ENCODE measurements around the gene PTPRE.

PTPRE gene

DNA sequence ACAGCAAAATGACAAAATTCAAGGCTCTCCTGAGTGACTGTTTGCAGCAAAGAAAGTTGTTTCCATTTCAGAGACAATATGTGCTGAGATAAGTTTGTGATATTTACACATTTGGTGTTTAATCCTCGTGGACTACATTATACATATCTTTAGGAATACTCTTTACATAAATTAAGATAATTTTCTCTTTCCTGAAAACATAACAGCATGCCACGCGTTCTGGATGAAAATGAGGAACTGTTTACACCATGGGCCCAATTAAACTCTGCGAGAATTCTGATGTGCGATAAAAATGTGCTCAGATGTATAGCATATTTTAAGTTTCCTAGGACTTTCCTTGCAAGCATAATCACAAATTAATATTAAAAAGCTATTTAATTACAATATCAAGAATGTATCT is 26.4 kb downstream of the PTPRE start:
- DNase-seq (ENCODE audit: low read depth) = no peak
- H3K4me3 ChIP-seq (ENCODE audit: low read depth, low read length) = no peak overlapping the region
- TF ChIP-seq, protein P1, sequence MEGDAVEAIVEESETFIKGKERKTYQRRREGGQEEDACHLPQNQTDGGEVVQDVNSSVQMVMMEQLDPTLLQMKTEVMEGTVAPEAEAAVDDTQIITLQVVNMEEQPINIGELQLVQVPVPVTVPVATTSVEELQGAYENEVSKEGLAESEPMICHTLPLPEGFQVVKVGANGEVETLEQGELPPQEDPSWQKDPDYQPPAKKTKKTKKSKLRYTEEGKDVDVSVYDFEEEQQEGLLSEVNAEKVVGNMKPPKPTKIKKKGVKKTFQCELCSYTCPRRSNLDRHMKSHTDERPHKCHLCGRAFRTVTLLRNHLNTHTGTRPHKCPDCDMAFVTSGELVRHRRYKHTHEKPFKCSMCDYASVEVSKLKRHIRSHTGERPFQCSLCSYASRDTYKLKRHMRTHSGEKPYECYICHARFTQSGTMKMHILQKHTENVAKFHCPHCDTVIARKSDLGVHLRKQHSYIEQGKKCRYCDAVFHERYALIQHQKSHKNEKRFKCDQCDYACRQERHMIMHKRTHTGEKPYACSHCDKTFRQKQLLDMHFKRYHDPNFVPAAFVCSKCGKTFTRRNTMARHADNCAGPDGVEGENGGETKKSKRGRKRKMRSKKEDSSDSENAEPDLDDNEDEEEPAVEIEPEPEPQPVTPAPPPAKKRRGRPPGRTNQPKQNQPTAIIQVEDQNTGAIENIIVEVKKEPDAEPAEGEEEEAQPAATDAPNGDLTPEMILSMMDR (IDR thresholded peaks at IDR 0.05; ENCODE audit: low read depth, low read length, missing control alignments) = no peak
- in situ Hi-C loops (cut with HindIII; ENCODE audit: low sequenced_read_pairs) = no loop called here

DNA sequence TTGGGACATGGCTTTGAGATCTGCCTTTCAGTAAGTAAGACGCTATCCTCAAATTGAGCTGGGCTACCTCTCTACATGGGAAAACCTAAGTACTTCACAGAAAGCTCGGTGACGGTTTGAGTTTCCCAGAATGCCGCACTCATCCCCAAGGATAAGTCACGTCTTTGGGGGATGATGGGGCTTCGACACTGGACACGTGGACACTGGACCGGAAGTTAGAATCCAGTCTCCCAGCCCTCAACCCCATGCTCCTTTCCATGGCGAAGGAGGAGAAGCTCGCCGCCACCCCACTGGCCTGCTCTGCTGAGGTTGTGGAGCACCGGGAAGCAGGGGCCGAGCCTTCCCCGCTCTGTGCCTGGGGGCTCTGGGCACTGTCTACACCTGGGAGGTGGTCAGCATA is 27.5 kb downstream of the PTPRE start:
- in situ Hi-C loops (cut with HindIII; ENCODE audit: low sequenced_read_pairs) = no loop called here
- DNase-seq (ENCODE audit: low read depth) = no peak
- TF ChIP-seq, protein P1 (IDR thresholded peaks at IDR 0.05; ENCODE audit: low read depth, low read length, missing control alignments) = no peak

DNA sequence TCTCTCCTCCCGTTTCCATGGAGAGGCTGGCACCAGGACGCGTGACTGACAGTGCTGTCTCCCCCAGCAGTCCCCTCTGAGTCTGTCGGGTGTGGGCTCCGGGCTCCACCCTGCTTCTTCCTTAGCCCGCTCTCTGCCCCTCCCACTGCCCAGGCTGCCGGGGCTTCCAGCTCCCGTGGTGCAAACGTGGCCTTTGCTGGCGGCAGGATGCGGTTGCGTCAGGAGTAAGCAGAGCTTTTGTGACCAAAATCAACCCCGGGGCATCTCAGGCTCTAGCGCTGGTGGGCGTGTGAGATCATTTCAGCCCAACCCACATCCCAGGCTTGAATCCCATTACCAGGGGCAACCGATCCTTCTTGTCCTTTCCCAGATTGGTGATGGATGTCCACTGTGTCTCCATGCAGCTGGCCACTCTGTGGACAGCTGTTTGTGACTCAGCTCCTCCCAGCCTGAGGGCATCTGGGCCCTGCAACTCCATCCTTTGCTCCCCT is 28.2 kb downstream of the PTPRE start:
- no peak for DNase-seq (ENCODE audit: low read depth)
- in situ Hi-C loops (cut with HindIII; ENCODE audit: low sequenced_read_pairs) = no loop called here
- TF ChIP-seq, protein P1 (IDR thresholded peaks at IDR 0.05; ENCODE audit: low read depth, low read length, missing control alignments) = no peak
- no peak overlapping the region for H3K4me3 ChIP-seq (ENCODE audit: low read depth, low read length)

More for the DNA sequence above, 27.5 kb downstream of the PTPRE start:
- H3K4me3 ChIP-seq (ENCODE audit: low read depth, low read length) = no peak overlapping the region

DNA sequence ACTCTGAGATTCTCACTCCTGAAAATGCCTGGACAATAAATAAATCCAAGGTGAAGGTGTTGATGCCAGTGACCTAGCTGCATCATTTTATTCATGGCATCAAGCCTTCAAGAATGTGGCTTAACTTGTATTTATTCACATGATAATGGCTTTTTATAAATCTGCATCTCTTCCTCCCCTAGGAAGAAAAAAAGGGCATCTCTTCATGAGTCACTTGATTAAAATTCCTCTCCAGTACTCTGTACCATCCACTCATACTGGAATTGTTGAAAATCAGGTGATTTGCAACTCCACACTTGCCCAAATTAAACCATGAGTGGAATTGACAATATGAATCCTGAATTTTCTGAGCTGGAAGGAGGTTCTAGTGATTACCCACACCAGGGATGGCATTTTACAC is 30.2 kb downstream of the PTPRE start:
- TF ChIP-seq, protein P1 (IDR thresholded peaks at IDR 0.05; ENCODE audit: low read depth, low read length, missing control alignments) = no peak
- DNase-seq (ENCODE audit: low read depth) = no peak
- no peak overlapping the region for H3K4me3 ChIP-seq (ENCODE audit: low read depth, low read length)
- in situ Hi-C loops (cut with HindIII; ENCODE audit: low sequenced_read_pairs) = no loop called here

DNA sequence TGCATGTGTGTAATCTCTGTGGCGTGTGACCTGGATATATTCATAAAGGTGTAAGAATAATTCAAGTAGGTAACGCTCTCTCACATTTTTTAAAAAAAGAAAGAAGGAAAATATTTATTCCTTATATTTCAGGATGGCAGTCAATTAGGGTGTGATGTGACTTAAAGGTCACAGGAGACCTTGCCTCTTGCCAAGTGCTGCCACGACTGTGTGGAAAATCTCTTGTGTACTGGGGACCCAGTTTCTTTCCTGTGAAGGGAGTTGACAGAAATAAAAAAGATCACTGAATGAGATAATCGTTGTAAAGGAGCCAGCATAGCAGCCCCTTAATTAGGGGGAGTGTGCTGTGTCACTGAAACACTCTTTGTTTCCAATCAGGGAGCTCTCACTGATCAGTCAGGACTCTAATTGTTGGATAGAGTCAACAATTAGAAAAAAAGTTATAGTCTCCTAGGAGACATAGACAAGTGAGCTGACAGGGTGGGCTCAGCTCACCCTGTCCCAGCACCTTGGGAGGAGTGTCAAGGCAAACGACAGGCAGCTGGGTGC is 31.1 kb downstream of the PTPRE start:
- in situ Hi-C loops (cut with HindIII; ENCODE audit: low sequenced_read_pairs) = no loop called here
- TF ChIP-seq, protein P1 (IDR thresholded peaks at IDR 0.05; ENCODE audit: low read depth, low read length, missing control alignments) = no peak
- no peak for DNase-seq (ENCODE audit: low read depth)
- H3K4me3 ChIP-seq (ENCODE audit: low read depth, low read length) = no peak overlapping the region

DNA sequence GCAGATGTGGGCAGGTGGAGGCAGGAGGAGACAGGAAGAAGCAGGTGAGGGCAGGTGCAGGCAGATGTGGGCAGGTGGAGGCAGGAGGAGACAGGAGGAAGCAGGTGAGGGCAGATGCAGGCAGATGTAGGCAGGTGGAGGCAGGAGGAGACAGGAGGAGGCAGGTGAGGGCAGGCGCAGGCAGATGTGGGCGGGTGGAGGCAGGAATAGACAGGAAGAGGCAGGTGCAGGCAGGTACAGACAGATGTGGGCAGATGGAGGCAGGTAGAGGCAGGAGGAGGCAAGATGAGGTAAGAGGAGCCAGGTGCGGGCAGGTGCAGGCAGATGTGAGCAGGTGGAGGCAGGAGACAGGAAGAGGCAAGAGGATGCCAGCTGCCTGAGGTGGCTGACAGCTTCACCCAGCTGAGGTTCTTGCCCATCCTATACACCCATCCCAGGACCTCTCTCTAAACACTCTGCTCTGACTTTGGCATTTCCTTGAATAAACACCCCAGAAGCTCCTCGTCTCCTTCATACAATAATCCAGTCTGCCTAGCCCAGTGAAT is 33.0 kb downstream of the PTPRE start:
- no peak overlapping the region for H3K4me3 ChIP-seq (ENCODE audit: low read depth, low read length)
- TF ChIP-seq, protein P1 (IDR thresholded peaks at IDR 0.05; ENCODE audit: low read depth, low read length, missing control alignments) = no peak
- in situ Hi-C loops (cut with HindIII; ENCODE audit: low sequenced_read_pairs) = no loop called here
- DNase-seq (ENCODE audit: low read depth) = no peak
